GM18870 (cell line): ENCODE measurements around the gene SLIT3.

Source experiments
- ATAC-seq: cut with Tn5 transposase; IDR thresholded peaks from one replicate; pipeline ENCODE4 v1.9.1; 2021; ENCODE audit warnings: moderate library complexity; ENCODE audit not compliant: unreplicated experiment

Gene SLIT3

GRCh38 chr5:169299663-169300467, 1.1 kb downstream of the SLIT3 start:
- ATAC-seq: no peak

- no peak for ATAC-seq
These were observed 1.7 kb downstream of the SLIT3 start for GRCh38 chr5:169299191-169299662.

DNA sequence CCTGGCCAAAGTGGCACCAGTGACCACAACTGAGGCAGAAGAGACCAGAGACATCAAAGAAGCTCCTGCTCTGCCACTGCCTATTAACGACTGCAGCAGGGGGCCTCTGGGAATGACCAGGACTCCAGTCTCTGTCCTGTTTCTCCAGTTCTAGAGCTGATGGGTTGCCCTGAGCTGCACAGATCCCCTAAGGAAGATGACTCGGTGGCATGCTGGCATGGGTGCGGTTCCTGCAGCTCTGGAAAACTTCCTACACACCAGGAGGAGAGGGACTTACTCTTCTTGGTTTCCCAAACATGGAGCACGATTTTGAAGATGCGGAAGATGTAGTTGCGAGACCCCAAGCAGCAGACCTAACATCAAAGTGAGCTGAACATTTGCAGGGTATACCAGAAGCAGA, 2.7 kb downstream of the SLIT3 start:
- ATAC-seq: no peak

DNA sequence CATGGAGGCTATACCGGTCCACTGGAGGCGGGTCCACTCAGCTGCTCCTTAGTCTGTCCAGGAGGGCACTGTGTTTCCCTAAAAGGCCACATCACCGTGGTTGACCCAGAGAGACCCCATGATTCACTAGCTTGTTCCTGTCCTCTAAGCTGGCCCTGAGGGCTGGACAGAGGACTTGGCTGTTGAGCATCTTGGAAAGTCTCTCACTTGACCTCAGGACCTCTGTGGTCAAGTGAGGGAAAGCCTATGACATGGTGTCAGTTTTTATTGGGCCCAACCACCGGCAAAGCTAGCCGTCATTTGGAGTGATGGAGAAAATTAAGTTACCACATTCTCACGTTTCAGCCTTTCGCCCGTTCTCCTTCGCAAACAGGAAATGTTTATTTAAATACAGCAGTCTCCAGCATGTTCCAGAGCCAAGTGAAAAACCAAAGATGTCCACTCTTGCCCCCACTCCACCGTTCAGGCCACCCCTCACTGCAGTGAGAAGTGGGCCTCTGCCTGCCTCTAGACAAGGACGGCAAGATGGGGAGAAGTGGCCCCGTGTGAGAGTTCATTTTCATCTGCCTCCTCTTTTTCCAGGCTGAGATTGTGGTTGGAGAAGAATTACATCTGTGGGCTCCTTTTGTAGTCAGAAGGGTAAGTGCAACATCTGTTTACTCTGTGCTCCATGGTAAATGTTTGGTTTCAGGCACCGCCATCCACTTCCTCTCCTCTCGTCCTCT, 4.4 kb downstream of the SLIT3 start:
- ATAC-seq: no peak

DNA sequence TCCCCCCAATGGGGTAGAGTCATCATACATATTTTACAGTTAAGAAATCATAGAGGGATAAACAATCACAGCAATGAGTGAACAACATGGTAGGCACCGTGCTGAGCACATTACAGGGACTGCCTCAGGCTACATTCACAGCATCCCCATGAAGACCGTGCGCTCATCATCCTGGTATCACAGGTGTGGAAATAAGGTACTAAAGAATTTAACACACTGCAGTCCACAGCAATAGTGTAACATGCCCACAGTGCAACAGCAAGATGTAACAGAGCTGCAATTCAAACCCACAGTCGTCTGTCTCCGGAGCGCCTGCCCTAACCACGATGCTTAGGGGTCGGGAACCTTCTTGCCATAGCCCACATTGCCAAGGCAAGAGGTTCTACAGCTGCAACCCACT, 5.6 kb downstream of the SLIT3 start:
- ATAC-seq: no peak

DNA sequence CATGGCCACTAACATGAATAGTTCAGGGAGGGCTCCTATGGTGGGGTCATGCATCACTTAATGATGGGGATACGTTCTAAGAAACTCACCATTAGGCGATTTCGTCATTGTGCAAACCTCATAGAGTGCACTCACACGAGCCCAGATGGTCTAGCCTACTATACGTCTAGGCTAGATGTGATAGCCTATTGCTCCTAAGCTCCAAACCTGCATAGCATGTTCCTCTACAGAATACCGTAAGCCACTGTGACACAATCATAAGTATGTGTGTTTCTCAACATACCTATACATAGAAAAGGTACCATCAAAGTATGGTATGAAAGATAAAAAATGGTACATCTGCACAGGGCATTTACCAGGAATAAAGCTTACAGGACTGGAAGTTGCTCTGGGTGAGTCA, 6.3 kb downstream of the SLIT3 start:
- ATAC-seq: no peak

GRCh38 chr5:169291877-169292276, 9.1 kb downstream of the SLIT3 start:
- ATAC-seq: no peak

DNA sequence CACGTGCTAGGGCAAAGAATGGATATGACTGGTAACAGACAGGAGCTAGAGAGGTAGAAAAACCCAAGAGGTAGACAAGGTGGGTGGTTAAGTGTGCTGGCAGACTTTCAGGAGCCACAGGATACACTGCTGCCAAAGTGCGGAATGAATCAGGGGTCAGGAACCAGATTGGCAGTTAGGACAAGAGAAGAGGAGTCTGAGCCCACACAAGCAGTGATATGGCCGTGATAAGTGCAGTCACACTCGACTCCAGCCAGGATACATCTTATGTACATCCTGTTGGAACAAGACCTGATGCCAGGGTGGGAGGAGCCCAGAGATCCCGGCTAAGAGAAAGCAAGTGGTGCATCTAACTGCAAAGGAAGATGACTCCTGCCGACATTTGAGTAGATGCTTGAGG, 10.0 kb downstream of the SLIT3 start:
- no peak for ATAC-seq

GRCh38 chr5:169289520-169289919, 11.4 kb downstream of the SLIT3 start:
- no peak for ATAC-seq

- no peak for ATAC-seq
These were observed 12.6 kb downstream of the SLIT3 start for GRCh38 chr5:169288066-169288930.

- ATAC-seq: no peak
These were observed 13.4 kb downstream of the SLIT3 start for GRCh38 chr5:169287529-169287928.

DNA sequence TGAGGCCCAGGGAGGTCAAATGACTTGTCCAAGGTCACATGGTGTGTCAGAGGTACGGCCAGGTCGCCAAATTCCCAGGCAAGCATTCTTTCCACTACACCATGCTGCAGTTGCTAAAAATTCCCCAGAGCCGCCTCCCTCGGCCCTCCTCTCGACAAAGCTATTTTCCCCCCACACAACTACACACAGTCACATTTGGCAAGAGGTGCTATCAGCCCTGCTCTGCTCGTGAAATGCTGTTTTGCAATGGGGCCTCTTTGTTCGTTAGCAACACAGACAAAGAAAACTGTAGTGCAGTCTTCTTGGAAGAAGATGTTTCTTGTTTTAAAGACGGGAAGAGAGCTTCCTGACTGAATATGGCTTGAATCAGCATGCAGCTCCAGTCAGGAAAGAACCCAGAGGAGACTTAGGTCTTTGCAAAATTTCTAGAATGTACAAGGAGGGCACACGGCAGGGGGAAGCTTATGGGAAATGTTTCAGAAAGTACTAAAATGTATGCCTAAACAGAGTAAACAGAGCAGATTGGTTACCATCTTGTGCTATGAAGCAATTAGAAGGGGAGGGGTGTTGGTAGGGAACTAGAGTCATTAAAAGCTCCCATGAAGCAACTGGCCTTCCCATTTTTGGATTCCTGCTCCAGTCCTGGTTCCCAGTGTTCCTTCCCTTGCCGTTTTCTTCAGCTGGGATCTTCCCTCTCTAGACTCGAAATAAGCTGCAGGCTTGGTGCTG, 14.2 kb downstream of the SLIT3 start:
- ATAC-seq: no peak

- ATAC-seq: no peak
These were observed 17.1 kb downstream of the SLIT3 start for GRCh38 chr5:169283887-169284286.

DNA sequence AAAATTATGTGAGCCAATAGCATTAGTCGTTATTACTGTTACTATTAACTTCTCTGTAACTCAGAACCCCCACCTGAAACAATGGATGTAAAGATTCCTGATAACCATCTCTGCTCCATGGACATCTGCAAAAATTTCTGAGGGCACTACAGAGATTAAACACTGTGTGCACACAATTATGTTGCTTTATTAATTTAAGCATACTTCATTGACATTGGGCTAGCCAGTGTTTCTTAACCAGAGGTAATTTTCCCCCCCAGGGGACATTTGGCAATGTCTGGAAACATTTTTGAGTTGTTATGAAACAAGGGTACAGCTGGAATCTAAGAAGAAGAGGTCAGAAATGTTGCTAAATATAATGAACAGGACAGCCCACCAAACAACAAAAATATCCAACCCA, 19.3 kb downstream of the SLIT3 start:
- no peak for ATAC-seq

GRCh38 chr5:169280696-169281095, 20.2 kb downstream of the SLIT3 start:
- ATAC-seq: no peak

- no peak for ATAC-seq
These were observed 20.7 kb downstream of the SLIT3 start for GRCh38 chr5:169280286-169280685.

GRCh38 chr5:169279125-169279524, 21.8 kb downstream of the SLIT3 start:
- no peak for ATAC-seq

DNA sequence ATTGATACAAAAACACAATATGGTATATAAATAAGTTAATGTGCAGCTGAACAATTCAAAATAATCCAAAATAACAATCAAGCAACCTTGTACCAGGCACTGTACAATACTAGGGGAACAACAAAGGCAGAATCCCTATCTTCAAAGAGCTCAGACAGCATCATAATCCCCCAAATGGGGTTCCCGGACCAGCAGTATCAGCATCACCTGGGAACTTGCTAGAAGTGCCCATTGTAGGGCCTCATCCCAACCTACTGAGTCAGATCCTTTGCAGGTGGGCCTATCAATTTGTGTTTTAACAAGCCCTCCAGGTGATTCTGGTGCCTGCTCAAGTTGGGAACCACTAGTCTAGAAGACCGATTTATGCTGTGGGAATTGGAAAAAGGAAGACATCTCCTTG, 27.1 kb downstream of the SLIT3 start:
- no peak for ATAC-seq

DNA sequence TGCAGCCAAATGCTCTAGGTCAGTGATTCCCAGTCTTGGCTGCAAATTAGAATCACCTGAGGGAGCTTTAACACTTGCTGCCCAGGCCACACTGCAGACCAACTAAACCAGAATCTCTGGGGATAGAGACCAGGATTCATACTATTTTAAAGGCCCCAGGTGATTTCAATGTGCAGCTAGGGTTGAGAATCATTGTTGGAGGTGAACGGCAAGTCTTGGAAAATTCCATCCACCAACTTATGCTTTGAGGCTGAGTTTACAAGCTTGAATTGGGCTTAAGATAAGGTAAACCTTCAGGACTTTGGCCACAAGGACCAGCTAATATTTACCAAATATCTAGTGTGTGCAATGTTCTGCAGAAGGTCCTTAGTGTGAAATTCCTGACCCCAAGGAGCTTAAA, 27.5 kb downstream of the SLIT3 start:
- no peak for ATAC-seq

DNA sequence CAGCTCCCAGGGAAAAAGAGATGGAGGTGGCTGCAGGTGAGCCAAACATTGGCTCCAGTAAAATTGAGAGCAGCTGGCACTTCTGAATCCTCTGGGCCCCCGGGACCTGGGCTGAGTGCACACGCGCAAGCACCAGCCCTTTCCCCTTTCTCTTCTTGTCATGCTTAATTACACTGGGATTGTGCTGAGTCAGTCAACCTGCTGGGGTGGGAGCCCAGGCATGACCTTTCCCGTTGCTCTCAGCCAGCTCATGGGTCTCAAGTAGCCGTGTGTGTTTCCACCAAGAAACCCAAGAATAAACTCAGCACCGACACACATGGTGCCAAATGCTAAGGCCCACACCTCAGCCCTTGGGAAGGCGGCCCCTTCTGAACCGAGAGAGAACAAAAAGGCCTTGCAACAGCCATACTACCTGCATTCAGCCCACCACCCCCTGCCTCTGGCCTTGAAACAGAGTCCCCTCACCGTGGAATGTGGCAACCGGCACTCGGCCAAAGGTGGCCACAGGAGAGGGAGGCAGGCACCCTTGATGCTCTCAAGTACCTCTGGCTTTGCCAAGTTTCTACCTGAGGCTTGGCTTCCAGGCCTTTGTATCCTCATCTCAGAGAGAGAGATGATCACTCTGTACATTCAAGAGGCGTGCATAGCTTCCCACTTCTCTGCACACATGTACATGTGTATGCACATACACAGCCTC, 28.1 kb downstream of the SLIT3 start:
- no peak for ATAC-seq
